WTC11 (cell line): ENCODE data around the gene TMEM218. TPM values are rescaled to one million over a fixed set of nuclear protein-coding genes. Genes with fewer than 3 reads are reported as not detected.

ENCODE experiments used
- ATAC-seq: fragments of 200-7000 bp; cut with Tn5 transposase; 2 replicates; pipeline ENCODE4 v1.10.0; 2021; ENCODE audit warnings: mild to moderate bottlenecking, moderate library complexity
- CTCF ChIA-PET: fragments of 300-600 bp; sonication (Branson Sonifier 250); formaldehyde crosslinking; loops from one replicate; lab custom pipeline; 2021; ENCODE audit warnings: antibody characterized with exemption; lab: Charles Lee
- POLR2A ChIA-PET: fragments of 350-600 bp; sonication (Branson Sonifier 250); formaldehyde crosslinking; loops from one replicate; lab custom pipeline; 2021; ENCODE audit warnings: antibody characterized with exemption; lab: Charles Lee
- DNase-seq: peaks from one replicate; pipeline ENCODE4 v3.0.0; 2021; ENCODE audit warnings: low spot score
- H3K27ac Mint-ChIP-seq: 2 replicates; pipeline ENCODE4 v1.8.0; 2021; ENCODE audit warnings: mixed read lengths
- H3K27me3 Mint-ChIP-seq: 2 replicates; pipeline ENCODE4 v1.8.0; 2021; ENCODE audit warnings: low read depth, mild to moderate bottlenecking, moderate library complexity, mixed read lengths
- H3K36me3 Mint-ChIP-seq: 2 replicates; pipeline ENCODE4 v1.8.0; 2021; ENCODE audit warnings: mixed read lengths
- H3K4me1 Mint-ChIP-seq: 2 replicates; pipeline ENCODE4 v1.8.0; 2022; ENCODE audit warnings: mixed read lengths
- H3K4me3 Mint-ChIP-seq: 2 replicates; pipeline ENCODE4 v1.8.0; 2021; ENCODE audit warnings: mild to moderate bottlenecking, moderate library complexity, mixed read lengths
- H3K9me3 Mint-ChIP-seq: 2 replicates; pipeline ENCODE4 v1.8.0; 2021; ENCODE audit warnings: mixed read lengths
- CREB1 ChIP-seq: sonication (generic); formaldehyde crosslinking; IDR thresholded peaks from 2 replicates; pipeline ENCODE4 v1.8.0; 2023; ENCODE audit warnings: mild to moderate bottlenecking, missing genetic modification reagents
- ELF4 ChIP-seq: sonication (generic); formaldehyde crosslinking; IDR thresholded peaks from 2 replicates; pipeline ENCODE4 v1.8.1; 2022; ENCODE audit warnings: low read depth, mild to moderate bottlenecking, moderate library complexity, missing genetic modification reagents
- EMX1 ChIP-seq: fragments of 250-450 bp; sonication (Bioruptor Pico); IDR thresholded peaks from 2 replicates; pipeline ENCODE4 v1.8.0; 2021; ENCODE audit warnings: mild to moderate bottlenecking
- ERG ChIP-seq: fragments of 250-450 bp; sonication (Bioruptor Pico); IDR thresholded peaks from 2 replicates; pipeline ENCODE4 v1.8.0; 2021; ENCODE audit warnings: mild to moderate bottlenecking
- FOXP1 ChIP-seq: sonication (generic); formaldehyde crosslinking; IDR thresholded peaks from 2 replicates; pipeline ENCODE4 v1.8.0; 2022; ENCODE audit warnings: missing genetic modification reagents, mild to moderate bottlenecking, moderate library complexity, borderline replicate concordance
- GTF2I ChIP-seq: fragments of 250-450 bp; sonication (Bioruptor Pico); conservative IDR thresholded peaks from 2 replicates; pipeline ENCODE4 v1.4.0; 2021; ENCODE audit warnings: mild to moderate bottlenecking
- JUN ChIP-seq: sonication (generic); formaldehyde crosslinking; IDR thresholded peaks from 2 replicates; pipeline ENCODE4 v1.8.0; 2023; ENCODE audit warnings: mild to moderate bottlenecking, missing genetic modification reagents
- NFYB ChIP-seq: sonication (generic); formaldehyde crosslinking; conservative IDR thresholded peaks from 2 replicates; pipeline ENCODE4 v1.8.0; 2022; ENCODE audit warnings: low read depth, missing genetic modification reagents
- NR1H2 ChIP-seq: sonication (generic); formaldehyde crosslinking; IDR thresholded peaks from 2 replicates; pipeline ENCODE4 v1.9.0; 2021; ENCODE audit warnings: mild to moderate bottlenecking, moderate library complexity, missing genetic modification reagents
- NR3C1 ChIP-seq: sonication (generic); formaldehyde crosslinking; conservative IDR thresholded peaks from 2 replicates; pipeline ENCODE4 v1.8.1; 2023; ENCODE audit warnings: low read depth, mild to moderate bottlenecking, missing genetic modification reagents
- RELA ChIP-seq: sonication (generic); formaldehyde crosslinking; IDR thresholded peaks from 2 replicates; pipeline ENCODE4 v1.8.1; 2022; ENCODE audit warnings: missing genetic modification reagents, mild to moderate bottlenecking, borderline replicate concordance
- ZBTB21 ChIP-seq: sonication (generic); formaldehyde crosslinking; IDR thresholded peaks from 2 replicates; pipeline ENCODE4 v1.8.1; 2023; ENCODE audit warnings: mild to moderate bottlenecking, missing genetic modification reagents, borderline replicate concordance
- ZNF416 ChIP-seq: fragments of 250-450 bp; sonication (Bioruptor Pico); IDR thresholded peaks from 2 replicates; pipeline ENCODE4 v1.9.0; 2021; ENCODE audit warnings: mild to moderate bottlenecking, inconsistent platforms
- total RNA-seq: library from RNA; stranded (reverse); gene quantifications from 3 replicates; pipeline ENCODE4 v1.2.3, GENCODE V29; 2021
- TF ChIP-seq, protein P1 (sequence below): fragments of 250-450 bp; sonication (Bioruptor Pico); IDR thresholded peaks from 2 replicates; pipeline ENCODE4 v2.1.2; 2022; ENCODE audit warnings: mild to moderate bottlenecking, moderate library complexity
- TF ChIP-seq, protein P2 (sequence below): sonication (generic); formaldehyde crosslinking; IDR thresholded peaks from 2 replicates; pipeline ENCODE4 v1.8.1; 2023; ENCODE audit warnings: mild to moderate bottlenecking, missing genetic modification reagents, borderline replicate concordance
- TF ChIP-seq, protein P3 (sequence below): sonication (generic); formaldehyde crosslinking; IDR thresholded peaks from 2 replicates; pipeline ENCODE4 v1.8.1; 2023; ENCODE audit warnings: mild to moderate bottlenecking, missing genetic modification reagents, moderate library complexity
- TF ChIP-seq, protein P4 (sequence below): sonication (generic); formaldehyde crosslinking; IDR thresholded peaks from 2 replicates; pipeline ENCODE4 v1.8.0; 2023; ENCODE audit warnings: mild to moderate bottlenecking, missing genetic modification reagents
- TF ChIP-seq, protein P5 (sequence below): fragments of 250-450 bp; sonication (Bioruptor Pico); IDR thresholded peaks from 2 replicates; pipeline ENCODE4 v1.9.0; 2021; ENCODE audit warnings: mild to moderate bottlenecking

The TMEM218 gene
- total RNA-seq, 1 experiment from 2014 or later, result 10.3 TPM

DNA sequence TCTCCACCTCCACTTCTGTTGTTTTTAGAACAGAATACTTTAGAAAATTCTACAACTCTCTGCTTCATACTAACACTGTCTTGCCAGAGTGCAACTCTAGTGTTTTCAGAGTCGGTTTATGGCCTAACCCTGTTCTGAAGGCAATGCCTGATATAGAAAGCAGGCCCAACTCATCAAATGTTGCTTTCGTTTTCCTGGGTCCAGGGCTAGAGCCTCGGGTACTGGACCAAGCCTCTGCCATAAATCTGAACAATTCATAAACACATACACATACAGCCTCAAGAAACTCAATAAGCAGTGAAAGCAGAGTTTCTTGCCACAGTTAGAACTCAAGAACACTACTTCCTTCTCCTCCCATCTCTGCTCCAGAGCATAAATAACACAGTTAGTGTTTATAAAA lies 9.8 kb downstream of the TMEM218 start (continued):
- TF ChIP-seq ELF4 (CRISPR knock-in tag) (no peak), NR1H2 (CRISPR knock-in tag) (no peak)

DNA sequence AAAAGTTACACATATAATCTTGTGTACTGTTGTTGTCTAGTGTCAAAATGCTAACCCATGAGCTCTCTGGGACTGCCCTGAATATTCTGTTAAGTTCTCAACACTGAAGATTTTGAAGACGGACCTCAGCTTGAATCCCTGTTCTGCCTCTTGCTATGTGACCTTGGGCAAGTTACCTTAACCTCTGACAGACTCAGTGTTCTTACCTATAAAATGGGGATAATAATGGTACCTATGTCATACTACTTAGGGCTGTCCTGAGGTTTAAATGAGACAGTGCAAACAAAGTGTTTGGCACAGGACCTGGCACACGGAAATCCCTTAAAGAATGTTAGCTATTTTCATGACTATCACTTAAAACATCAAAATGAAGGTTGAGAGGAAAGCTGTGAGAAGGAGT lies 11.3 kb downstream of the TMEM218 start:
- no peak overlapping the region for H3K4me3 Mint-ChIP-seq
- H3K27ac Mint-ChIP-seq, result no peak overlapping the region
- H3K9me3 Mint-ChIP-seq, result peaks cover 14% of the 10 kb centered on the region
- ChIA-PET POLR2A (no interaction called here), CTCF (interaction anchor here (1.4 to 1.8 kb wide), 2 partner anchors 9 to 246 kb away, joined by 5 to 7 read pairs; no protein-coding TSS in a partner anchor)
- H3K4me1 Mint-ChIP-seq, result peaks cover 3% of the 10 kb centered on the region
- DNase-seq, result no peak
- peaks cover 36% of the 10 kb centered on the region for H3K36me3 Mint-ChIP-seq
- TF ChIP-seq RELA (CRISPR knock-in tag), result no peak
- TF ChIP-seq JUN (CRISPR knock-in tag), result no peak
- TF ChIP-seq, protein P1, sequence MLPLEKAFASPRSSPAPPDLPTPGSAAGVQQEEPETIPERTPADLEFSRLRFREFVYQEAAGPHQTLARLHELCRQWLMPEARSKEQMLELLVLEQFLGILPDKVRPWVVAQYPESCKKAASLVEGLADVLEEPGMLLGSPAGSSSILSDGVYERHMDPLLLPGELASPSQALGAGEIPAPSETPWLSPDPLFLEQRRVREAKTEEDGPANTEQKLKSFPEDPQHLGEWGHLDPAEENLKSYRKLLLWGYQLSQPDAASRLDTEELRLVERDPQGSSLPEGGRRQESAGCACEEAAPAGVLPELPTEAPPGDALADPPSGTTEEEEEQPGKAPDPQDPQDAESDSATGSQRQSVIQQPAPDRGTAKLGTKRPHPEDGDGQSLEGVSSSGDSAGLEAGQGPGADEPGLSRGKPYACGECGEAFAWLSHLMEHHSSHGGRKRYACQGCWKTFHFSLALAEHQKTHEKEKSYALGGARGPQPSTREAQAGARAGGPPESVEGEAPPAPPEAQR (CRISPR knock-in tag), result no peak
- TF ChIP-seq, protein P2, sequence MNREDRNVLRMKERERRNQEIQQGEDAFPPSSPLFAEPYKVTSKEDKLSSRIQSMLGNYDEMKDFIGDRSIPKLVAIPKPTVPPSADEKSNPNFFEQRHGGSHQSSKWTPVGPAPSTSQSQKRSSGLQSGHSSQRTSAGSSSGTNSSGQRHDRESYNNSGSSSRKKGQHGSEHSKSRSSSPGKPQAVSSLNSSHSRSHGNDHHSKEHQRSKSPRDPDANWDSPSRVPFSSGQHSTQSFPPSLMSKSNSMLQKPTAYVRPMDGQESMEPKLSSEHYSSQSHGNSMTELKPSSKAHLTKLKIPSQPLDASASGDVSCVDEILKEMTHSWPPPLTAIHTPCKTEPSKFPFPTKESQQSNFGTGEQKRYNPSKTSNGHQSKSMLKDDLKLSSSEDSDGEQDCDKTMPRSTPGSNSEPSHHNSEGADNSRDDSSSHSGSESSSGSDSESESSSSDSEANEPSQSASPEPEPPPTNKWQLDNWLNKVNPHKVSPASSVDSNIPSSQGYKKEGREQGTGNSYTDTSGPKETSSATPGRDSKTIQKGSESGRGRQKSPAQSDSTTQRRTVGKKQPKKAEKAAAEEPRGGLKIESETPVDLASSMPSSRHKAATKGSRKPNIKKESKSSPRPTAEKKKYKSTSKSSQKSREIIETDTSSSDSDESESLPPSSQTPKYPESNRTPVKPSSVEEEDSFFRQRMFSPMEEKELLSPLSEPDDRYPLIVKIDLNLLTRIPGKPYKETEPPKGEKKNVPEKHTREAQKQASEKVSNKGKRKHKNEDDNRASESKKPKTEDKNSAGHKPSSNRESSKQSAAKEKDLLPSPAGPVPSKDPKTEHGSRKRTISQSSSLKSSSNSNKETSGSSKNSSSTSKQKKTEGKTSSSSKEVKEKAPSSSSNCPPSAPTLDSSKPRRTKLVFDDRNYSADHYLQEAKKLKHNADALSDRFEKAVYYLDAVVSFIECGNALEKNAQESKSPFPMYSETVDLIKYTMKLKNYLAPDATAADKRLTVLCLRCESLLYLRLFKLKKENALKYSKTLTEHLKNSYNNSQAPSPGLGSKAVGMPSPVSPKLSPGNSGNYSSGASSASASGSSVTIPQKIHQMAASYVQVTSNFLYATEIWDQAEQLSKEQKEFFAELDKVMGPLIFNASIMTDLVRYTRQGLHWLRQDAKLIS (CRISPR knock-in tag), result no peak
- TF ChIP-seq CREB1, result no peak
- TF ChIP-seq ZBTB21 (CRISPR knock-in tag), result no peak
- TF ChIP-seq, protein P3, sequence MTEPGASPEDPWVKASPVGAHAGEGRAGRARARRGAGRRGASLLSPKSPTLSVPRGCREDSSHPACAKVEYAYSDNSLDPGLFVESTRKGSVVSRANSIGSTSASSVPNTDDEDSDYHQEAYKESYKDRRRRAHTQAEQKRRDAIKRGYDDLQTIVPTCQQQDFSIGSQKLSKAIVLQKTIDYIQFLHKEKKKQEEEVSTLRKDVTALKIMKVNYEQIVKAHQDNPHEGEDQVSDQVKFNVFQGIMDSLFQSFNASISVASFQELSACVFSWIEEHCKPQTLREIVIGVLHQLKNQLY, result no peak
- no peak for TF ChIP-seq ERG (CRISPR knock-in tag)
- TF ChIP-seq ELF4 (CRISPR knock-in tag), result no peak
- TF ChIP-seq, protein P4, sequence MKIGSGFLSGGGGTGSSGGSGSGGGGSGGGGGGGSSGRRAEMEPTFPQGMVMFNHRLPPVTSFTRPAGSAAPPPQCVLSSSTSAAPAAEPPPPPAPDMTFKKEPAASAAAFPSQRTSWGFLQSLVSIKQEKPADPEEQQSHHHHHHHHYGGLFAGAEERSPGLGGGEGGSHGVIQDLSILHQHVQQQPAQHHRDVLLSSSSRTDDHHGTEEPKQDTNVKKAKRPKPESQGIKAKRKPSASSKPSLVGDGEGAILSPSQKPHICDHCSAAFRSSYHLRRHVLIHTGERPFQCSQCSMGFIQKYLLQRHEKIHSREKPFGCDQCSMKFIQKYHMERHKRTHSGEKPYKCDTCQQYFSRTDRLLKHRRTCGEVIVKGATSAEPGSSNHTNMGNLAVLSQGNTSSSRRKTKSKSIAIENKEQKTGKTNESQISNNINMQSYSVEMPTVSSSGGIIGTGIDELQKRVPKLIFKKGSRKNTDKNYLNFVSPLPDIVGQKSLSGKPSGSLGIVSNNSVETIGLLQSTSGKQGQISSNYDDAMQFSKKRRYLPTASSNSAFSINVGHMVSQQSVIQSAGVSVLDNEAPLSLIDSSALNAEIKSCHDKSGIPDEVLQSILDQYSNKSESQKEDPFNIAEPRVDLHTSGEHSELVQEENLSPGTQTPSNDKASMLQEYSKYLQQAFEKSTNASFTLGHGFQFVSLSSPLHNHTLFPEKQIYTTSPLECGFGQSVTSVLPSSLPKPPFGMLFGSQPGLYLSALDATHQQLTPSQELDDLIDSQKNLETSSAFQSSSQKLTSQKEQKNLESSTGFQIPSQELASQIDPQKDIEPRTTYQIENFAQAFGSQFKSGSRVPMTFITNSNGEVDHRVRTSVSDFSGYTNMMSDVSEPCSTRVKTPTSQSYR (CRISPR knock-in tag), result no peak
- TF ChIP-seq, protein P5, sequence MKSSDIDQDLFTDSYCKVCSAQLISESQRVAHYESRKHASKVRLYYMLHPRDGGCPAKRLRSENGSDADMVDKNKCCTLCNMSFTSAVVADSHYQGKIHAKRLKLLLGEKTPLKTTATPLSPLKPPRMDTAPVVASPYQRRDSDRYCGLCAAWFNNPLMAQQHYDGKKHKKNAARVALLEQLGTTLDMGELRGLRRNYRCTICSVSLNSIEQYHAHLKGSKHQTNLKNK (CRISPR knock-in tag), result no peak
- no peak for TF ChIP-seq NR3C1 (CRISPR knock-in tag)
- TF ChIP-seq NFYB (CRISPR knock-in tag), result no peak
- no peak for TF ChIP-seq ZNF416
- no peak for TF ChIP-seq EMX1 (CRISPR knock-in tag)
- TF ChIP-seq GTF2I (CRISPR knock-in tag), result no peak
- no peak for TF ChIP-seq FOXP1 (CRISPR knock-in tag)
- TF ChIP-seq, all 79 proteins: peak for 0
- ATAC-seq, result no peak
- peaks cover 4% of the 10 kb centered on the region; the same call in 1 of the 2 replicates for H3K27me3 Mint-ChIP-seq
